ENCODE measurements around the gene MARCHF2.

DNA sequence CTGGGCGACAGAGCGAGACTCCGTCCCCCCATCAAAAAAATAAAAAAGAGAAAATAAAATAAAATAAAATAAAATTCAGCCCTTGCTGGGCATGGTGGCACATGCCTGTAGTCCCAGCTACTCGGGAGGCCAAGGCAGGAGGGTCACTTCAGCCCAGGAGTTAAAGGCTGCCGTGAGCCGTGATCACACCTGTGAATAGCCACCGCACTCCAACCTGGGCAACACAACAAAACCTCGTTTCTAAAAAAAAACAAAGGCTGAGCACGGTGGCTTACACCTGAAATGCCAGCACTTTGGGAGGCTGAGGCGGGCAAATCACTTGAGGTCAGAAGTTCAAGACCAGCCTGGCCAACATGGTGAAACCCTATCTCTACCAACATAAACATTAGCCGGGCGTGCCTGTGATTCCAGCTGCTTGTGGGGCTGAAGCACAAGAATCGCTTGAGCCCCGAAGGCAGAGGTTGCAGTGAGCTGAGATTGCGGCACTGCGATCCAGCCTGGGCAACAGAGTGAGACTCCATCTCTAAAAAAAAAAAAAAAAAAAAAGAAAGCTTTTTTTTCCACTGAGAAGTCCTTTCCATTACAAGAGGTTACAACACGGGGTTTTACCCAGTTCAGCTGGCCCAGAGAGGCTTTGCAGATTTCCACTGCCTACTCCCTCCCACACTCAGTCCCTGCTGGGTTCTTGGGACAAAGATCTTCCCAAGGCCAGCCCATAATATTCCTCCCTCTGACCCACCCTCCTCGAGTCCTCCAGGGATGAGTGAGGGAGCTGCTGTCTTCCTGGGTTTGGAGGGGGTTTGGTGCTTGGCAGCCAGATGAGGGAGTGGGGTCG lies 42.7 kb upstream of the MARCHF2 start:
- TF ChIP-seq, protein P1, sequence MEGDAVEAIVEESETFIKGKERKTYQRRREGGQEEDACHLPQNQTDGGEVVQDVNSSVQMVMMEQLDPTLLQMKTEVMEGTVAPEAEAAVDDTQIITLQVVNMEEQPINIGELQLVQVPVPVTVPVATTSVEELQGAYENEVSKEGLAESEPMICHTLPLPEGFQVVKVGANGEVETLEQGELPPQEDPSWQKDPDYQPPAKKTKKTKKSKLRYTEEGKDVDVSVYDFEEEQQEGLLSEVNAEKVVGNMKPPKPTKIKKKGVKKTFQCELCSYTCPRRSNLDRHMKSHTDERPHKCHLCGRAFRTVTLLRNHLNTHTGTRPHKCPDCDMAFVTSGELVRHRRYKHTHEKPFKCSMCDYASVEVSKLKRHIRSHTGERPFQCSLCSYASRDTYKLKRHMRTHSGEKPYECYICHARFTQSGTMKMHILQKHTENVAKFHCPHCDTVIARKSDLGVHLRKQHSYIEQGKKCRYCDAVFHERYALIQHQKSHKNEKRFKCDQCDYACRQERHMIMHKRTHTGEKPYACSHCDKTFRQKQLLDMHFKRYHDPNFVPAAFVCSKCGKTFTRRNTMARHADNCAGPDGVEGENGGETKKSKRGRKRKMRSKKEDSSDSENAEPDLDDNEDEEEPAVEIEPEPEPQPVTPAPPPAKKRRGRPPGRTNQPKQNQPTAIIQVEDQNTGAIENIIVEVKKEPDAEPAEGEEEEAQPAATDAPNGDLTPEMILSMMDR (IDR thresholded peaks at IDR 0.05; ENCODE audit: low read depth, low read length) = no peak
- no peak for TF ChIP-seq POLR2A (IDR thresholded peaks at IDR 0.05; ENCODE audit: extremely low read depth, insufficient read length)
- TF ChIP-seq, protein P2, sequence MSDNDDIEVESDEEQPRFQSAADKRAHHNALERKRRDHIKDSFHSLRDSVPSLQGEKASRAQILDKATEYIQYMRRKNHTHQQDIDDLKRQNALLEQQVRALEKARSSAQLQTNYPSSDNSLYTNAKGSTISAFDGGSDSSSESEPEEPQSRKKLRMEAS (IDR thresholded peaks at IDR 0.05; ENCODE audit: low read depth, low read length) = no peak
- no peak for TF ChIP-seq MYC (IDR thresholded peaks at IDR 0.05; ENCODE audit: low read depth, low read length)

Data from NB4 (cell line).